IPS-18c (cell line): ENCODE measurements around the gene CLEC20A.

Source experiments
- H3K4me3 ChIP-seq: 2 replicates; pipeline ENCODE4 v1.7.0; 2013; ENCODE audit warnings: low read depth, mild to moderate bottlenecking, low read length, moderate library complexity; ENCODE audit not compliant: insufficient read depth
- H3K9me3 ChIP-seq: one replicate; pipeline ENCODE4 v1.6.1; 2013; ENCODE audit warnings: mild to moderate bottlenecking, low read length, moderate library complexity; ENCODE audit not compliant: control insufficient read depth, insufficient read depth

CLEC20A gene

DNA sequence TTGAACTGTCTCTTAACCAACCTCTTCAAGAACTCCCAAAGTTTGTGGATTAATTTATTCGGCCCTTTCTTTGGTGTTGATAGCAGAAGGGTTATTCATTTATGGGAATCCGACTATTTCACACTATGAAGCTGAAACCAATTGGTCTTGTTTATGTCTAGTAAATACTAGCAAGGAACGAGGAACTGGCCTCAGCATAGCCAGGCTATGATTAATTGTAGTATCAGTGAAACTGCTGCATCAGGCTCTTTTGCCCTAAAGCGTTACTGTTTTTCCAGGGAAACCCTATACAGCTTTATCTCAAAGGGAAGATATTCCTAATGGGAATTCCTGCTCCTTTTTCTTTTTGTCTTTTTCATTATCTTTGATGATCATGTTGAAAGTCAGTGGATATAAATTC, 35.1 kb downstream of the CLEC20A start:
- Histone ChIP-seq H3K9me3 (peaks cover 2% of the 10 kb centered on the region), H3K4me3 (no peak overlapping the region)

GRCh38 chr1:178461104-178461503, 35.7 kb downstream of the CLEC20A start:
- Histone ChIP-seq H3K9me3 (peaks cover 2% of the 10 kb centered on the region), H3K4me3 (no peak overlapping the region)

DNA sequence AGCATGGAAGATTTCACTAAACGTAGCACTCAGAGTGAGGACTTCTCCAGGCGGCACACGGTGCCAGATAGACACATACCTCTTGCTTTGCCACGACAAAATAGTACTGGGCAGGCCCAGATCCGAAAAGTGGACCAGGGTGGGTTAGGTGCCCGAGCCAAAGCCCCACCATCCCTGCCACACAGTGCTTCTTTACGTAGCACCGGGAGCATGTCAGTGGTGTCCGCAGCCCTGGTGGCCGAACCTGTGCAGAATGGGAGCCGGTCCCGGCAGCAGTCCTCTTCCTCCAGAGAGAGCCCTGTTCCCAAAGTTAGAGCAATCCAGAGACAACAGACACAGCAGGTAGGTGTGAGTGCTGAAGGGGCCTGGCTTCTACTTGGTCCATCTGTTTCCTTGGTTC, 38.6 kb downstream of the CLEC20A start:
- no peak overlapping the region for H3K4me3 ChIP-seq
- H3K9me3 ChIP-seq: peaks cover 2% of the 10 kb centered on the region

DNA sequence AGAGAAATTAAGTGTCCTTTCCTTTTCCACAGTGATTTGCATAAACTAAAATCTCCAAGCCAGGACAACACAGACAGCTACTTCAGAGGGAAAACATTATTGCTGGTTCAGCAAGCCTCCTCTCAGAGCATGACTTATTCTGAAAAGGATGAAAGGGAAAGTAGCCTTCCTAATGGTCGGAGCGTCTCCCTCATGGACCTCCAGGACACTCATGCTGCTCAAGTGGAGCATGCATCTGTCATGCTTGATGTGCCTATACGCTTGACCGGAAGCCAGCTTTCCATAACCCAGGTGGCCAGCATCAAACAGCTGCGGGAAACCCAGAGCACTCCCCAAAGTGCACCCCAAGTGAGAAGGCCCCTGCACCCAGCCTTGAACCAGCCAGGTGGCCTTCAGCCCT, 39.1 kb downstream of the CLEC20A start:
- Histone ChIP-seq H3K4me3 (no peak overlapping the region), H3K9me3 (peaks cover 2% of the 10 kb centered on the region)

GRCh38 chr1:178456472-178456871, 40.3 kb downstream of the CLEC20A start:
- Histone ChIP-seq H3K9me3 (peaks cover 2% of the 10 kb centered on the region), H3K4me3 (no peak overlapping the region)

- H3K9me3 ChIP-seq: no peaks in the 10 kb centered on the region
- no peak overlapping the region for H3K4me3 ChIP-seq
Observed at GRCh38 chr1:178452013-178452412, 44.8 kb downstream of the CLEC20A start.

GRCh38 chr1:178451529-178451928, 45.2 kb downstream of the CLEC20A start:
- Histone ChIP-seq H3K9me3 (no peaks in the 10 kb centered on the region), H3K4me3 (no peak overlapping the region)

DNA sequence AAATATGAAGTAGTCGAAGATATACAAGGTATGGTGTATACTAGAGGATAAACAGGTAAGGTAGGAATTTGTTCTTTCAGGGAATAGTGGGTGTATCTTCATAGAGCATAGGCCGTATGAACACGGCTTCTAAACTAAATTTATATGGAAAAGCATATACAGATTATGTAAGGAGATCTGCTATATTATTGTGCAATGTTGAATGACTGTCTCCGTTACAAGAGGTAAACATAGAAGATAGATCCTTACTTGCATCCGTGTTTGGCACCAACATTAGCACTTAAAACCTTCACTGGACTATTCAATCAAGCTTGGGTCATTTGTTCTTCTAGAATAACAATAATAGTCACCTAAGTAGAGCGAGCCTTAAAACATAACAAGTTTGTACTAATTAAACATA, 45.9 kb downstream of the CLEC20A start:
- no peak overlapping the region for H3K4me3 ChIP-seq

DNA sequence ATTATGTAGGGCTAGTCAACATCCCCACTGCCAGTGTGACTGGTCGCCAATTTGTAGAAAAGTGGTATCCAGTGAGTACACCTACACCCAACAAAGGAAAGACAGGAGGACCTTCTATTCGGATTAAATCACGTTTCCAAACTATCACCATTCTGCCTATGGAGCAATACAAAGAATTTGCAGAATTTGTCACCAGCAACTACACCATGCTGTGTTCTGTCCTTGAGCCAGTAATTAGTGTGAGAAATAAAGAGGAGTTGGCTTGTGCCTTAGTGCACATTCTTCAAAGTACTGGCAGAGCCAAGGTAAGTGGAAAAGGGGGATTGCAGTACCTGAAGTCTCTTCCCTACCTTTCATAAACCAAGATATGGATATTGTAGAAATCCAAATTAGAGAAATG, 53.8 kb downstream of the CLEC20A start:
- H3K4me3 ChIP-seq: no peak overlapping the region
- H3K9me3 ChIP-seq: no peaks in the 10 kb centered on the region

More for the DNA sequence above, 45.9 kb downstream of the CLEC20A start:
- no peaks in the 10 kb centered on the region for H3K9me3 ChIP-seq

DNA sequence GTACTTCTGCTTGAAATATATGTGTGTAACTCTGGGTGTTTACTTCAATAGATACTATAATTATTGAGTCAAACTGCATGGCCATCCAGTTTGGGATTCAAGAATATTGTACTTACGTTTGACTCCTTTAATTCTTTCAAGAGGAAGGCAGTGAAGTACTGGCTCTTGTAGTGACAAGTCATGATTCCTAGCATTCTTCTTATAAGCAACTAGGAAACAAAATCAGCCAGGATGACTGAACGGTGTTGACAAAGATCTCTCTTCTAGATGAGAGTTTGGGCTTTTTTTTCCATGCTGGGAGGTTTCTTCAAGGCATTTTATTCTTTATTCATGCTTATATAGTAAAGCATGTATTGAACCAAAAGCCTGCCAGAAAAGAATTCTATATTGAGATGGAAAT, 58.3 kb downstream of the CLEC20A start:
- no peak overlapping the region for H3K4me3 ChIP-seq

DNA sequence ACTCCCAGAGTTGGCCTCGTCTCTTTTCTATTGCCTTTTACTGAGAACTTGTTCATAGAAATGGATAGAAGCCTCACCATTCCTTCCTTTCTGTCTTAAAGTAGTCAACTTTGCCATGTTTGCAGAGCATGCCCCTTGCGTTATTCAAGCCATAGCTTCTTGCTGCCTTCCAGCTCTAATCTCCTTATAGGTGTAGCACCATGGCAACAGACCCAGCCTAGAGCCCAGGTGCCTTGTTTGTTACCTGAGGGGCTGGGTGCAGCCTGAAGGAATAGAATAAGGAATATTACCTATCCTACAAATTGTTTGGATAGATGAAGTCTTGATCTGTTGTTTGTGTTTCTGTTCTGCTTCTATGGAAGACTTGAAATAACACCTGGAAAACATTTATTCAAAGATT, 59.9 kb downstream of the CLEC20A start:
- H3K9me3 ChIP-seq: no peaks in the 10 kb centered on the region

More for the DNA sequence above, 58.3 kb downstream of the CLEC20A start:
- H3K9me3 ChIP-seq: no peaks in the 10 kb centered on the region

GRCh38 chr1:178434899-178435435, 61.8 kb downstream of the CLEC20A start:
- H3K9me3 ChIP-seq: no peaks in the 10 kb centered on the region

More for the DNA sequence above, 59.9 kb downstream of the CLEC20A start:
- no peak overlapping the region for H3K4me3 ChIP-seq

GRCh38 chr1:178434360-178434759, 62.4 kb downstream of the CLEC20A start:
- H3K9me3 ChIP-seq: no peaks in the 10 kb centered on the region
- no peak overlapping the region for H3K4me3 ChIP-seq

More at GRCh38 chr1:178434899-178435435, 61.8 kb downstream of the CLEC20A start:
- no peak overlapping the region for H3K4me3 ChIP-seq
